HL-60/S4 treated with phorbol 12-myristate 13-acetate at 8.2 ng/mL for 4 days and 3 days (cell line): ENCODE measurements around the gene HM13.

Experiments
- in situ Hi-C: fragments of 300-500 bp; cut with MboI; formaldehyde crosslinking; loops from 2 replicates; pipeline ENCODE4 v1.15.0; 2022; ENCODE audit warnings: low sequenced_read_pairs

HM13 gene

GRCh38 chr20:31579245-31579644 lies 65.0 kb downstream of the HM13 start:
- in situ Hi-C loops: loop anchor here (25.0 kb wide), 1 partner anchor 158 kb away; the partner anchor contains the start of gene TPX2

GRCh38 chr20:31579941-31580651 lies 65.9 kb downstream of the HM13 start:
- in situ Hi-C loops: loop anchor here (25.0 kb wide), 1 partner anchor 157 kb away; the partner anchor contains the start of gene TPX2

GRCh38 chr20:31580706-31581105 lies 66.5 kb downstream of the HM13 start:
- in situ Hi-C loops: loop anchor here (25.0 kb wide), 1 partner anchor 157 kb away; the partner anchor contains the start of gene TPX2

GRCh38 chr20:31581391-31581790 lies 67.1 kb downstream of the HM13 start:
- in situ Hi-C loops: loop anchor here (25.0 kb wide), 1 partner anchor 156 kb away; the partner anchor contains the start of gene TPX2

- in situ Hi-C loops: loop anchor here (25.0 kb wide), 1 partner anchor 150 kb away; the partner anchor contains the start of gene TPX2
These were observed 73.5 kb downstream of the HM13 start for GRCh38 chr20:31587545-31588389.

GRCh38 chr20:31590717-31591225 lies 76.5 kb downstream of the HM13 start:
- in situ Hi-C loops: loop anchor here (25.0 kb wide), 1 partner anchor 147 kb away; the partner anchor contains the start of gene TPX2

GRCh38 chr20:31593221-31594001 lies 79.2 kb downstream of the HM13 start:
- in situ Hi-C loops: loop anchor here (25.0 kb wide), 1 partner anchor 144 kb away; the partner anchor contains the start of gene TPX2

GRCh38 chr20:31594002-31594557 lies 79.8 kb downstream of the HM13 start:
- in situ Hi-C loops: loop anchor here (25.0 kb wide), 1 partner anchor 143 kb away; the partner anchor contains the start of gene TPX2

GRCh38 chr20:31594558-31595379 lies 80.5 kb downstream of the HM13 start:
- in situ Hi-C loops: loop anchor here (25.0 kb wide), 1 partner anchor 143 kb away; the partner anchor contains the start of gene TPX2

- in situ Hi-C loops: loop anchor here (25.0 kb wide), 1 partner anchor 142 kb away; the partner anchor contains the start of gene TPX2
These were observed 81.1 kb downstream of the HM13 start for GRCh38 chr20:31595380-31595653.

GRCh38 chr20:31595654-31596411 lies 81.6 kb downstream of the HM13 start:
- in situ Hi-C loops: loop anchor here (25.0 kb wide), 1 partner anchor 141 kb away; the partner anchor contains the start of gene TPX2

- in situ Hi-C loops: loop anchor here (25.0 kb wide), 1 partner anchor 141 kb away; the partner anchor contains the start of gene TPX2
These were observed 82.1 kb downstream of the HM13 start for GRCh38 chr20:31596412-31596715.

GRCh38 chr20:31596831-31597480 lies 82.7 kb downstream of the HM13 start:
- in situ Hi-C loops: loop anchor here (25.0 kb wide), 1 partner anchor 140 kb away; the partner anchor contains the start of gene TPX2

- in situ Hi-C loops: loop anchor here (25.0 kb wide), 1 partner anchor 140 kb away; the partner anchor contains the start of gene TPX2
These were observed 83.2 kb downstream of the HM13 start for GRCh38 chr20:31597481-31597855.

- in situ Hi-C loops: no loop called here
These were observed 88.2 kb downstream of the HM13 start for GRCh38 chr20:31602431-31602778.

- in situ Hi-C loops: no loop called here
These were observed 88.7 kb downstream of the HM13 start for GRCh38 chr20:31602779-31603441.

- in situ Hi-C loops: no loop called here
These were observed 89.8 kb downstream of the HM13 start for GRCh38 chr20:31603822-31604566.
